Endothelial cell of umbilical vein (primary cell): Measurements from ENCODE around the gene PEX16.

Experiments used
- EZH2 ChIP-seq: IDR thresholded peaks from 2 replicates; pipeline ENCODE4 v1.6.1; 2012; ENCODE audit warnings: borderline replicate concordance, low read depth, mild to moderate bottlenecking, moderate library complexity, low read length, inconsistent platforms; ENCODE audit not compliant: severe bottlenecking
- FOS ChIP-seq: IDR thresholded peaks from 2 replicates; pipeline ENCODE4 v1.6.1; 2011; ENCODE audit warnings: mild to moderate bottlenecking, low read length, moderate library complexity, borderline replicate concordance; ENCODE audit not compliant: insufficient read depth
- GATA2 ChIP-seq: IDR thresholded peaks from 2 replicates; pipeline ENCODE4 v1.7.0; 2011; ENCODE audit warnings: low read depth, mild to moderate bottlenecking, moderate library complexity, mixed read lengths, low read length; ENCODE audit not compliant: insufficient read length, insufficient read depth
- JUN ChIP-seq: IDR thresholded peaks from 2 replicates; pipeline ENCODE4 v1.6.1; 2011; ENCODE audit warnings: borderline replicate concordance, low read depth; ENCODE audit not compliant: insufficient read length, insufficient read depth
- MAX ChIP-seq: IDR thresholded peaks from 2 replicates; pipeline ENCODE4 v1.6.1; 2011; ENCODE audit not compliant: insufficient read depth, insufficient read length
- MYC ChIP-seq: IDR thresholded peaks from one replicate; pipeline ENCODE4 v1.6.1; 2011; ENCODE audit warnings: mild to moderate bottlenecking, low read depth, low read length
- POLR2A ChIP-seq: IDR thresholded peaks from 2 replicates; pipeline ENCODE4 v1.6.1; 2012; ENCODE audit warnings: low read depth, mild to moderate bottlenecking, control low read depth, low read length
- POLR2AphosphoS5 ChIP-seq: IDR thresholded peaks from 2 replicates; pipeline ENCODE4 v1.6.1; 2012; ENCODE audit warnings: low read depth, mild to moderate bottlenecking, control low read depth, low read length, moderate library complexity; ENCODE audit not compliant: insufficient read depth
- TF ChIP-seq, protein P1 (sequence below), 2 donors: IDR thresholded peaks; 1 replicate in 1 of 2; 2 replicates in 1 of 2; pipeline ENCODE4 v1.5.1; 2011; ENCODE audit warnings: low read length in 2 of 2, mild to moderate bottlenecking in 2 of 2, moderate library complexity in 2 of 2, control low read depth in 1 of 2, inconsistent platforms in 1 of 2, low read depth in 1 of 2; ENCODE audit not compliant: insufficient read depth in 1 of 2; ENCODE audit errors: extremely low read depth in 1 of 2

DNA sequence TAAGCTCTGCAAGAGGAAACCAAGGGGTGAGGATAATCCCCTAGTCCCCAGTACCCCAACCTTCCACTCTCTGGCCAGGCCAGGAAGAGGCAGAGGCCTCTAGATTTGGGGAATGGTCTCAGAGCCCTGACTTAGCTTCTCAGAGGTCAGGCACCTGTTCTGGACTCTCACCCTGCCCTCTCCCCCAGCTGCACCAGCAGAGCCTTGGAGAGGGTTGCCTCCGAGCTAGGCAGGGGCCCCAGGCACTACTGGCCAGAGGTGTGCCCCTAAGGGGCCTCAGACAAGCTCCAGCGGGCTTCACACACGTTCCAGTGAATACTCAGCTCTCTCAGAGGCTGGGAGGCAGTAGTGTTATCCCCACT is 18.6 kb downstream of the PEX16 start:
- TF ChIP-seq MYC (no peak), POLR2A (no peak), MAX (no peak), GATA2 (no peak), POLR2AphosphoS5 (no peak), FOS (no peak), EZH2 (no peak), JUN (no peak)
- TF ChIP-seq, protein P1, sequence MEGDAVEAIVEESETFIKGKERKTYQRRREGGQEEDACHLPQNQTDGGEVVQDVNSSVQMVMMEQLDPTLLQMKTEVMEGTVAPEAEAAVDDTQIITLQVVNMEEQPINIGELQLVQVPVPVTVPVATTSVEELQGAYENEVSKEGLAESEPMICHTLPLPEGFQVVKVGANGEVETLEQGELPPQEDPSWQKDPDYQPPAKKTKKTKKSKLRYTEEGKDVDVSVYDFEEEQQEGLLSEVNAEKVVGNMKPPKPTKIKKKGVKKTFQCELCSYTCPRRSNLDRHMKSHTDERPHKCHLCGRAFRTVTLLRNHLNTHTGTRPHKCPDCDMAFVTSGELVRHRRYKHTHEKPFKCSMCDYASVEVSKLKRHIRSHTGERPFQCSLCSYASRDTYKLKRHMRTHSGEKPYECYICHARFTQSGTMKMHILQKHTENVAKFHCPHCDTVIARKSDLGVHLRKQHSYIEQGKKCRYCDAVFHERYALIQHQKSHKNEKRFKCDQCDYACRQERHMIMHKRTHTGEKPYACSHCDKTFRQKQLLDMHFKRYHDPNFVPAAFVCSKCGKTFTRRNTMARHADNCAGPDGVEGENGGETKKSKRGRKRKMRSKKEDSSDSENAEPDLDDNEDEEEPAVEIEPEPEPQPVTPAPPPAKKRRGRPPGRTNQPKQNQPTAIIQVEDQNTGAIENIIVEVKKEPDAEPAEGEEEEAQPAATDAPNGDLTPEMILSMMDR (IDR thresholded peaks at IDR 0.05; ENCODE audit: extremely low read depth in 1 of 2, insufficient read depth in 1 of 2, low read depth in 1 of 2, low read length in 2 of 2): no peak
